ENCODE measurements around the gene LRRC10B. TPM values are rescaled to one million over a fixed set of nuclear protein-coding genes. Genes with fewer than 3 reads are reported as not detected.

LRRC10B gene
- total and polyA plus RNA-seq, 7 donors = 0.71 to 4.4 (median 1.1) TPM; not detected in 2

DNA sequence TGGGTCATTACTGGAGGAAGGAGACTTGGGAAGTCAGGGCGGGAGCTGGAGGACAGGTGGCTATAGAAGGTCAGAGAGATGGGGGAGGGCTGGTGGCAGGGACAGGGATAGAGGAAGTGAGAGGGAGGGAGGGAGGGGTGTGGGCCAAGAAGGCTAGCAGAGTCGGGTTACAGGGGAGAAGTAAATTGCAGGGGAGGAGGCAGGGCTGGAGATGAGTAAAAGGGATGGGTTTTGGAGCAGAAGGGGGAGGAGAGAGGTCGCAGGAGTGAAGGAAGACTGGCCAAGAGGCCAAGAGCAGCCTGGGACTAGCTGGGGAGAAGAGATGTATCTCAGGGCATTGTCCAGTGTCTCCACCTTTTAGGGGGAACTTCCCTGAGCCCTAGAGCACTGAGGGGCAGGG lies 33.0 kb downstream of the LRRC10B start:
- DNase-seq = no peak
- H3K4me1 ChIP-seq = peaks cover 0 to 9% (median 4%) of the 10 kb centered on the region in 4 donors
- no peak overlapping the region for H3K27ac ChIP-seq
- WGBS, 2 donors = 12 to 22% methylated on average over 3 of the region's 3 CpGs
- peaks cover 6 to 31% (median 11%) of the 10 kb centered on the region in 3 donors for H3K27me3 ChIP-seq
- TF ChIP-seq, protein P1, sequence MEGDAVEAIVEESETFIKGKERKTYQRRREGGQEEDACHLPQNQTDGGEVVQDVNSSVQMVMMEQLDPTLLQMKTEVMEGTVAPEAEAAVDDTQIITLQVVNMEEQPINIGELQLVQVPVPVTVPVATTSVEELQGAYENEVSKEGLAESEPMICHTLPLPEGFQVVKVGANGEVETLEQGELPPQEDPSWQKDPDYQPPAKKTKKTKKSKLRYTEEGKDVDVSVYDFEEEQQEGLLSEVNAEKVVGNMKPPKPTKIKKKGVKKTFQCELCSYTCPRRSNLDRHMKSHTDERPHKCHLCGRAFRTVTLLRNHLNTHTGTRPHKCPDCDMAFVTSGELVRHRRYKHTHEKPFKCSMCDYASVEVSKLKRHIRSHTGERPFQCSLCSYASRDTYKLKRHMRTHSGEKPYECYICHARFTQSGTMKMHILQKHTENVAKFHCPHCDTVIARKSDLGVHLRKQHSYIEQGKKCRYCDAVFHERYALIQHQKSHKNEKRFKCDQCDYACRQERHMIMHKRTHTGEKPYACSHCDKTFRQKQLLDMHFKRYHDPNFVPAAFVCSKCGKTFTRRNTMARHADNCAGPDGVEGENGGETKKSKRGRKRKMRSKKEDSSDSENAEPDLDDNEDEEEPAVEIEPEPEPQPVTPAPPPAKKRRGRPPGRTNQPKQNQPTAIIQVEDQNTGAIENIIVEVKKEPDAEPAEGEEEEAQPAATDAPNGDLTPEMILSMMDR (IDR thresholded peaks at IDR 0.05) = no peak
- TF ChIP-seq EP300 (IDR thresholded peaks at IDR 0.05) (no peak), POLR2AphosphoS5 (IDR thresholded peaks at IDR 0.05) (no peak), POLR2A (IDR thresholded peaks at IDR 0.05) (no peak)
- H3K4me3 ChIP-seq = no peak overlapping the region
- H3K9me3 ChIP-seq = no peaks in the 10 kb centered on the region
- no peaks in the 10 kb centered on the region for H3K36me3 ChIP-seq
- intact Hi-C loops (cut with DNase I) = no loop called here

DNA sequence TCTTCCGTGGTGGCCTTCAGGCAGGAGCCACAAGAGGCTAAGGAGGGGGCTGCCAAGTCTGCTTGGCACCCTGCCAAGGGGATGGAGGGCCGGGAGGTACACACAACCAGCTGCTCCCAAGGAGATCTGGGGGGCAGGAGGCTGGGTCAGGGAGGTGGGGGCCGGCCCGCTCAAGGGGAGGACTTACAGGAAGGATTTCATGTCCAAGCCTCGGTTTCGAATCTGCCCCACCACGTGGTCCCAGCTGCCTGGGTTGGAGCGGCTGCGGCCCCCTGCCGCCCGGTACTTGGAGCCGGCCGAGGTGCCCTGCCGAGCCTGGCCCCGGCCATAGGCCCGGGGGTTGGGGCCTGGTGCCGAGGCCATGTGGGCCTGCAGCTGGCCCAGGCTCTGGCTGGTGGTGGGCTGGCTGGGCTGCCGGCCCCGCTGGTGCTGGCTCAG lies 33.5 kb downstream of the LRRC10B start:
- Histone ChIP-seq H3K27ac (no peak overlapping the region), H3K36me3 (no peaks in the 10 kb centered on the region), H3K4me1 (peaks cover 0 to 9% (median 4%) of the 10 kb centered on the region in 4 donors), H3K9me3 (no peaks in the 10 kb centered on the region), H3K27me3 (peaks cover 11 to 36% (median 16%) of the 10 kb centered on the region in 3 donors), H3K4me3 (no peak overlapping the region)
- DNase-seq = no peak
- WGBS, 2 donors = 61 to 76% methylated on average over 19 of the region's 19 CpGs
- TF ChIP-seq POLR2A (IDR thresholded peaks at IDR 0.05) (no peak), EP300 (IDR thresholded peaks at IDR 0.05) (no peak), POLR2AphosphoS5 (IDR thresholded peaks at IDR 0.05) (no peak)
- TF ChIP-seq, protein P1 (IDR thresholded peaks at IDR 0.05) = no peak
- intact Hi-C loops (cut with DNase I) = no loop called here

DNA sequence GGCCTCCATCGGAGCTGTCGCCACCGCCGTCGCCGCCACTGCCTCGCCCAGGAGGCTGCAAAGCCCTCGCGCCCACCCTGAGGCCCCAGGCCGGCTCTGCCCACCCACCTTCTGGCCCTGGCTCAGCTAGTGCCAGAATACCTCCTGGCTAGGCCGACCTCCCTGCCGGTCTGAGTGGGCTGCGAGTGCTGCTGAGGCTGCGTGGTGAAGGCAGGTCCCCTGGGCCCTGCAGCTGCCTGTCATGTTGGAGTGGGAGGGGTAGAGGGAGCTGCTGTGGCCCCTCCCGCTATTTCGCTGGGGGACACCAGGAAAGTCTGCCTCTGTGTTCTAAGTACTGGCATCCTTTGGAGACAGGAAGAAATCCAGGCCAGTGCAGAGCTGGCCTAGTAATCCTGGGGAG lies 34.2 kb downstream of the LRRC10B start:
- no peak overlapping the region for H3K27ac ChIP-seq
- WGBS, 2 donors = 90 to 92% methylated on average over 16 of the region's 16 CpGs
- peaks cover 0 to 9% (median 4%) of the 10 kb centered on the region in 4 donors for H3K4me1 ChIP-seq
- no peak overlapping the region for H3K4me3 ChIP-seq
- H3K36me3 ChIP-seq = no peaks in the 10 kb centered on the region
- H3K27me3 ChIP-seq = peaks cover 11 to 37% (median 22%) of the 10 kb centered on the region in 3 donors
- H3K9me3 ChIP-seq = no peaks in the 10 kb centered on the region
- intact Hi-C loops (cut with DNase I) = no loop called here
- DNase-seq = no peak
- TF ChIP-seq POLR2A (IDR thresholded peaks at IDR 0.05) (no peak), EP300 (IDR thresholded peaks at IDR 0.05) (no peak), POLR2AphosphoS5 (IDR thresholded peaks at IDR 0.05) (no peak)
- TF ChIP-seq, protein P1 (IDR thresholded peaks at IDR 0.05) = no peak

DNA sequence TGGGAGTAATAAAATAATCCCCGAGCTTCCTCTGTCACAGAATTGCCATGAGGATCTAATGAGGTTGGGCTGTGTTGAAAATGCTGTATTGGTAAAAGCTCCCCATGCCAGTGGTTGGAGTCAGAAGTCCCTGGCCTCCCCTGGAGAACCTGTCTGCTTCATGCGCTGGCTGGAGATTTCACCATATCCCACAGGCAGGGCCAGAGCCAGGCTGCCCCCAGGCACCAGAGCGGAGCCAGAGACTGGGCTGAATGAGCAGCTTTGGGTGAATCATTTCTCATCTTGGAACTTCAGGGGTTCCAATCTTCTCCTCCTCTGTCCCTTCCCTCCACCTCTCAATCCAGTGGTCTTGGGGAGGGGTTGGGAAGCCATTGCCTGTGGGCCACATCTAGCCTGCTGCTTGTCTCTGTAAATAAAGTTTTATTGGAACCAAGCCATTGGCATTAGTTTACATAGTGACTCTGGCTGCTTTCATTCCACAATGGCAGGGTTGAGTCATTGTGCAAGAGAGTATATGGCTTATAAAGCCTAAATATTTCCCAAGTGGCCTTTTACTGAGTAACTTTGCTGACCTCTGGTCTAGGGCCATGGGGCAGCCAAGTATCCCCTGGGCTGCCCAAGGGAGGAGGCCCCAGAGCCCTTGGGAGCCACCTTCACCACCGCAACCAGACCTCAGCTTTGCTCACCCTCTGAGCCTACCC lies 35.2 kb downstream of the LRRC10B start:
- H3K27ac ChIP-seq = no peak overlapping the region
- no peaks in the 10 kb centered on the region for H3K9me3 ChIP-seq
- H3K4me3 ChIP-seq = no peak overlapping the region
- H3K27me3 ChIP-seq = peaks cover 11 to 44% (median 22%) of the 10 kb centered on the region in 3 donors
- intact Hi-C loops (cut with DNase I) = no loop called here
- H3K4me1 ChIP-seq = peaks cover 0 to 9% (median 4%) of the 10 kb centered on the region in 4 donors
- TF ChIP-seq POLR2AphosphoS5 (IDR thresholded peaks at IDR 0.05) (no peak), POLR2A (IDR thresholded peaks at IDR 0.05) (no peak), EP300 (IDR thresholded peaks at IDR 0.05) (no peak)
- TF ChIP-seq, protein P1 (IDR thresholded peaks at IDR 0.05) = no peak
- WGBS, 2 donors = 94 to 95% methylated on average over 4 of the region's 4 CpGs
- no peak for DNase-seq
- H3K36me3 ChIP-seq = no peaks in the 10 kb centered on the region

Data from sigmoid colon (tissue), 7 donors.